Measurements from ENCODE around the gene PGAP1. TPM values are rescaled to one million over a fixed set of nuclear protein-coding genes. Genes with fewer than 3 reads are reported as not detected.

PGAP1 gene
- total and polyA plus RNA-seq, 10 donors, result 0.38 to 10.1 (median 5.3) TPM

DNA sequence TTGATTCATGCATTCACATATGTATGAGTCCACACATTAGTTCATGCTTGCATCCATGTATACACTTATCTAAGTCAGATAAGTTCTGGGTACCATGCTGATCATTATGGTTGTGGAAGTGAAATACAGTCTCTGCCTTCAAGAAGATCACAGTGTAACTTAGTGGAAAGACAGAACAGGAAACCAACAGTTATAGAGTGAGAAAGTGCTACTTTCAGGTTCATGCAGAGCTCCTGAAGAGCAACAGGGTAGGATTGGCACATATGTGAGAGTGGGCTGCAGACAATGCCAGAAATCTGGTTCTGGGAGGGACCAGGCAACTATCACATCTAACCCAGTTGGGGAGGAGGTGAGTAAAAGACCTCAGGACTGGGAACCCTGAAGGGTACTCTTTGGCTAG lies 35.4 kb upstream of the PGAP1 start:
- no peak for DNase-seq
- no peaks in the 10 kb centered on the region for H3K9me3 ChIP-seq
- no peak overlapping the region for H3K4me3 ChIP-seq
- H3K27ac ChIP-seq, result no peak overlapping the region
- H3K36me3 ChIP-seq, result no peaks in the 10 kb centered on the region
- TF ChIP-seq, protein P1, sequence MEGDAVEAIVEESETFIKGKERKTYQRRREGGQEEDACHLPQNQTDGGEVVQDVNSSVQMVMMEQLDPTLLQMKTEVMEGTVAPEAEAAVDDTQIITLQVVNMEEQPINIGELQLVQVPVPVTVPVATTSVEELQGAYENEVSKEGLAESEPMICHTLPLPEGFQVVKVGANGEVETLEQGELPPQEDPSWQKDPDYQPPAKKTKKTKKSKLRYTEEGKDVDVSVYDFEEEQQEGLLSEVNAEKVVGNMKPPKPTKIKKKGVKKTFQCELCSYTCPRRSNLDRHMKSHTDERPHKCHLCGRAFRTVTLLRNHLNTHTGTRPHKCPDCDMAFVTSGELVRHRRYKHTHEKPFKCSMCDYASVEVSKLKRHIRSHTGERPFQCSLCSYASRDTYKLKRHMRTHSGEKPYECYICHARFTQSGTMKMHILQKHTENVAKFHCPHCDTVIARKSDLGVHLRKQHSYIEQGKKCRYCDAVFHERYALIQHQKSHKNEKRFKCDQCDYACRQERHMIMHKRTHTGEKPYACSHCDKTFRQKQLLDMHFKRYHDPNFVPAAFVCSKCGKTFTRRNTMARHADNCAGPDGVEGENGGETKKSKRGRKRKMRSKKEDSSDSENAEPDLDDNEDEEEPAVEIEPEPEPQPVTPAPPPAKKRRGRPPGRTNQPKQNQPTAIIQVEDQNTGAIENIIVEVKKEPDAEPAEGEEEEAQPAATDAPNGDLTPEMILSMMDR (IDR thresholded peaks at IDR 0.05 in 8 of 11, conservative IDR thresholded peaks at IDR 0.05 in 3 of 11), result no peak
- TF ChIP-seq POLR2A (IDR thresholded peaks at IDR 0.05), result no peak
- no peak for TF ChIP-seq POLR2AphosphoS5 (IDR thresholded peaks at IDR 0.05)
- no peaks in the 10 kb centered on the region for H3K4me1 ChIP-seq
- no peaks in the 10 kb centered on the region for H3K27me3 ChIP-seq (replicated peaks in 1 of 7)
- intact Hi-C loops (cut with DNase I; ENCODE audit: low total_unique reads), result no loop called here

DNA sequence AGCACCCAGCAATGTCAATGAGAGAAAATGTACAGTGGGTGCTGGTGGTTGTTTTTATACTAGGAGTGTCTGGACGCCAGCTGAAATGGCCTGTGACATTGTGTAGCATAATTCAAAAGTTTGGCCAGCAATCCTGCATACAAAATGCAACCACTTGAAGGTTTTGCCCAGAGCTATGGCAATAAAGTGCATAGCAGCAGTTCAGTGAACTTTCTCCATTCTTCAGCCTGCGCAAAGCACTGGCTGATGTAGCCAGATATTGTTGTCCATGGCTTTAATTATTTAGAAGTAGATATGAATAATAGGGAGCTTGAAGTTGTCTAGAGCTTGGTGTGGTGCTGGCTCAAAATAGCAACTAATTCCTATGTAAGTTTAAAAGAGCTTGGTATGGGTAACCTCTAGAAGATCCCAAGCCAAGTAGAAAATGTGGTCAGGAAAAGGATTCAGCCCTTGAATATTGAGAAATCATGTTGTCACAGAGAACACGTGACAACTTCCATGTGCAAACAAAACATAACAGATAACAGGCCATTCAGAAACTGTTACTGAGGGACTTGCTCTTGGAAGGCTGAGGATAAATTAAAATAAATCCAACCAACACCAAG lies 33.3 kb upstream of the PGAP1 start:
- H3K4me1 ChIP-seq, result no peaks in the 10 kb centered on the region
- H3K4me3 ChIP-seq, result no peak overlapping the region
- TF ChIP-seq POLR2A (IDR thresholded peaks at IDR 0.05) (no peak), POLR2AphosphoS5 (IDR thresholded peaks at IDR 0.05) (no peak)
- TF ChIP-seq, protein P1 (IDR thresholded peaks at IDR 0.05 in 8 of 11, conservative IDR thresholded peaks at IDR 0.05 in 3 of 11), result no peak
- no peak for DNase-seq
- intact Hi-C loops (cut with DNase I; ENCODE audit: low total_unique reads), result no loop called here
- H3K27ac ChIP-seq, result no peak overlapping the region
- no peaks in the 10 kb centered on the region for H3K27me3 ChIP-seq (replicated peaks in 1 of 7)
- no peaks in the 10 kb centered on the region for H3K36me3 ChIP-seq
- 78 to 85% (median 81%) methylated on average over 3 of the region's 3 CpGs for WGBS, 5 donors
- H3K9me3 ChIP-seq, result no peaks in the 10 kb centered on the region

DNA sequence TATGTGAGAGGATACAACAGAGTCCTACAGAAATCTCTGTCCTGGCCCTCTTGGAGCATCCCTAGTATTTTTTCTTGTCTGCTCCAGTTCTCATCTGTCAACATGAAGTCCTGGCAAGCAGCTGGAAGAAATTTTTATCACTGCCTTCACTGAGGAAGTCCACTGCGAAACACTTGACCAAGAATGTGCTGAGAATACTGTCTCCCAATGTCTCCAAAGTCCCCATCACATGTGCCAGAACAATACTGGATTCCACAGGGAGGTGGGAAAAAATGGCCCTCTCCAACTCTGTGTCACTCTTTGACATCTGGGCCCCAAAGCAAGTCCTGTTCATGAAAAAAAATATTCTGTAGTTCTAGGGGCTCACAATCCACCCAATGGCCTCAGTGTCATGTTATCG lies 32.8 kb upstream of the PGAP1 start:
- no peaks in the 10 kb centered on the region for H3K27me3 ChIP-seq (replicated peaks in 1 of 7)
- WGBS, 5 donors, result 78 to 96% (median 89%) methylated on average over 2 of the region's 2 CpGs
- no peak for DNase-seq
- no peak overlapping the region for H3K4me3 ChIP-seq
- H3K4me1 ChIP-seq, result no peaks in the 10 kb centered on the region
- H3K9me3 ChIP-seq, result no peaks in the 10 kb centered on the region
- intact Hi-C loops (cut with DNase I; ENCODE audit: low total_unique reads), result no loop called here
- no peak overlapping the region for H3K27ac ChIP-seq
- H3K36me3 ChIP-seq, result no peaks in the 10 kb centered on the region
- TF ChIP-seq, protein P1 (IDR thresholded peaks at IDR 0.05 in 8 of 11, conservative IDR thresholded peaks at IDR 0.05 in 3 of 11), result no peak
- TF ChIP-seq POLR2AphosphoS5 (IDR thresholded peaks at IDR 0.05) (no peak), POLR2A (IDR thresholded peaks at IDR 0.05) (no peak)

DNA sequence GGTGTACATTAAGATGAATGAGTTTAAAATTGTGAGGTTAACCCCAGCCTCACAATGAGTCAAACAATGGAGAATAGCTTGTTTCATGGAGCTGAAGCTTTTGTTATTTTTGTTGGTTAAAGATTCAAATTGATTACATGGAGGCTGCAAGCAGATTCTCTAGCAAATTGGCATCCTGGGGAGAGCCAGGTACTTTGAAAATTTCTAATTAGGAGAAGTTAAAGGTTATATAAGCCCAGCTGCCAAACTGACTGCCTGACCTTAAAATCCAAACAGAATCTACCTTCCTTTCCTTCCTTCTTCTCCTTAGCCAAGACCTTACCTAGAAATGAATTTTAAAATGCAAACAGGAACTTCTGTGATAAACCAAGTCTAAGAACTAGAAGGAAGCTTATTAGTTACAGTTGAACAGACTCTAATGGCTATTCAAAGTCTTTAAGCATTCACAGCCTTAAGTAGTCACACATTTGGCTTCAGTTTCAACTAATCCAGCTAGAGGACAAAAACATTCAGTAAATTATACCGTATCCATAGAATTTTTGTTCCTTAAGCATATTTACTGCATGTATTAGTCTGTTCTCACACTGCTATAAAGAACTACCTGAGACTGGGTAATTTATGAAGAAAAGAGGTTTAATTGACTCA lies 31.5 kb upstream of the PGAP1 start:
- H3K4me1 ChIP-seq, result no peaks in the 10 kb centered on the region
- no peak overlapping the region for H3K27ac ChIP-seq
- intact Hi-C loops (cut with DNase I; ENCODE audit: low total_unique reads), result no loop called here
- TF ChIP-seq POLR2A (IDR thresholded peaks at IDR 0.05) (no peak), POLR2AphosphoS5 (IDR thresholded peaks at IDR 0.05) (no peak)
- TF ChIP-seq, protein P1 (IDR thresholded peaks at IDR 0.05 in 8 of 11, conservative IDR thresholded peaks at IDR 0.05 in 3 of 11), result no peak
- no peak for DNase-seq
- no peak overlapping the region for H3K4me3 ChIP-seq
- no peaks in the 10 kb centered on the region for H3K9me3 ChIP-seq
- H3K27me3 ChIP-seq (replicated peaks in 1 of 7), result no peaks in the 10 kb centered on the region
- H3K36me3 ChIP-seq, result no peaks in the 10 kb centered on the region
- 86 to 100% (median 96%) methylated on average over 1 of the region's 1 CpG for WGBS, 5 donors
